K562 (cell line): Measurements from ENCODE around the gene GALE. TPM values are rescaled to one million over a fixed set of nuclear protein-coding genes. Genes with fewer than 3 reads are reported as not detected.

Experiments
- ATF2 ChIP-seq: sonication (generic); formaldehyde crosslinking; IDR thresholded peaks from 2 replicates; pipeline ENCODE4 v1.8.1; 2022; ENCODE audit warnings: missing genetic modification reagents
- CBFB ChIP-seq: sonication (generic); formaldehyde crosslinking; IDR thresholded peaks from 2 replicates; pipeline ENCODE4 v1.4.0; 2020; ENCODE audit warnings: mild to moderate bottlenecking, missing genetic modification reagents
- DACH1 ChIP-seq: fragments of 450-650 bp; IDR thresholded peaks from 2 replicates; pipeline ENCODE4 v1.6.1; 2018; ENCODE audit not compliant: partially characterized antibody
- E4F1 ChIP-seq: fragments of 250-450 bp; sonication (Bioruptor Pico); IDR thresholded peaks from 2 replicates; pipeline ENCODE4 v1.5.0; 2021; ENCODE audit warnings: mild to moderate bottlenecking, borderline replicate concordance
- GATAD2B ChIP-seq: fragments of 450-650 bp; IDR thresholded peaks from 2 replicates; pipeline ENCODE4 v1.6.1; 2017; ENCODE audit warnings: mild to moderate bottlenecking, borderline replicate concordance
- KDM2B ChIP-seq: fragments of 250-450 bp; sonication (Bioruptor Pico); IDR thresholded peaks from 2 replicates; pipeline ENCODE4 v1.8.0; 2021; ENCODE audit warnings: mild to moderate bottlenecking, moderate library complexity
- MXI1 ChIP-seq: IDR thresholded peaks from 2 replicates; pipeline ENCODE4 v1.6.1; 2011; ENCODE audit warnings: low read depth, mild to moderate bottlenecking, improper control_type of control experiment, low read length
- NFIC ChIP-seq: fragments of 450-650 bp; IDR thresholded peaks from 2 replicates; pipeline ENCODE4 v1.6.1; 2017; ENCODE audit warnings: mild to moderate bottlenecking, inconsistent platforms
- PRDM10 ChIP-seq: fragments of 450-650 bp; IDR thresholded peaks from 2 replicates; pipeline ENCODE4 v1.6.1; 2018; ENCODE audit not compliant: partially characterized antibody
- RAD21 ChIP-seq, 2 experiments: fragments of 250-450 bp in 1 of 2; fragments of 450-650 bp in 1 of 2; sonication (Bioruptor Pico) in 1 of 2; formaldehyde crosslinking in 1 of 2; IDR thresholded peaks in 1 of 2; conservative IDR thresholded peaks in 1 of 2; 2 replicates each; pipeline versions ENCODE4 v1.4.0 to v1.8.0; 2020 to 2022; ENCODE audit warnings: mild to moderate bottlenecking in 2 of 2, moderate library complexity in 1 of 2
- SAFB ChIP-seq: fragments of 200-400 bp; formaldehyde crosslinking; IDR thresholded peaks from 2 replicates; pipeline ENCODE4 v1.6.1; 2017; ENCODE audit warnings: low read depth, low read length, borderline replicate concordance
- SLC30A9 ChIP-seq: fragments of 250-450 bp; sonication (Bioruptor Pico); IDR thresholded peaks from 2 replicates; pipeline ENCODE4 v1.8.0; 2022; ENCODE audit warnings: mild to moderate bottlenecking, moderate library complexity
- SP1 ChIP-seq: sonication (generic); formaldehyde crosslinking; IDR thresholded peaks from 2 replicates; pipeline ENCODE4 v1.8.1; 2022; ENCODE audit warnings: mild to moderate bottlenecking, missing genetic modification reagents
- TARDBP ChIP-seq: fragments of 450-650 bp; IDR thresholded peaks from 2 replicates; pipeline ENCODE4 v1.6.1; 2016
- THAP7 ChIP-seq: fragments of 250-450 bp; sonication (Bioruptor Pico); IDR thresholded peaks from 2 replicates; pipeline ENCODE4 v1.5.0; 2021
- USF2 ChIP-seq: sonication (generic); formaldehyde crosslinking; IDR thresholded peaks from 2 replicates; pipeline ENCODE4 v1.5.0; 2020; ENCODE audit warnings: missing genetic modification reagents
- ZBTB8A ChIP-seq: fragments of 450-650 bp; IDR thresholded peaks from 2 replicates; pipeline ENCODE4 v1.6.1; 2018; ENCODE audit warnings: mild to moderate bottlenecking, moderate library complexity; ENCODE audit not compliant: partially characterized antibody
- ZNF740 ChIP-seq, 3 experiments: fragments of 200-800 bp in 1 of 3; sonication (Bioruptor generic) in 1 of 3; sonication (generic) in 1 of 3; formaldehyde crosslinking in 1 of 3; IDR thresholded peaks; 2 replicates each; pipeline versions ENCODE4 v1.6.1 to v1.8.0; 2016 to 2022; ENCODE audit warnings: mild to moderate bottlenecking in 2 of 3, missing compliant biosample characterization in 2 of 3, missing genetic modification characterization in 2 of 3, missing genetic modification reagents in 1 of 3
- polyA plus RNA-seq, 8 experiments: library from polyadenylated mRNA; depleted of rRNA in 4 of 8; stranded (reverse) in 5 of 8; unstranded in 3 of 8; fragments of >200 nt; fragmentation: Nextera tagmentation in 2 of 8; fragmentation: Illumina TruSeq in 1 of 8; extraction: Ambion mirVana in 2 of 8; extraction: Trizol in 1 of 8; gene quantifications; 2 replicates each; pipeline versions ENCODE4 v1.2.1 to v1.2.3, GENCODE V29; 2011 to 2014; ENCODE audit warnings: inconsistent platforms in 1 of 8, missing spikeins in 1 of 8
- total RNA-seq, 7 experiments: library from RNA; depleted of rRNA in 6 of 7; stranded (reverse); fragments of >200 nt in 6 of 7; fragmentation: Illumina TruSeq in 2 of 7; extraction: Trizol in 2 of 7; gene quantifications; 2 replicates each; pipeline versions ENCODE4 v1.2.1 to v1.2.3, GENCODE V29; 2011 to 2021; ENCODE audit warnings: low replicate concordance in 1 of 7

The GALE gene
- total and polyA plus RNA-seq, 9 of the 15 experiments (the other 6 are each of a cell fraction or from before 2014, with no cell fraction given) = 8.4 to 139 (median 88.3) TPM

GRCh38 chr1:23809751-23810171 lies 9.2 kb upstream of the GALE start (continued):
- TF ChIP-seq RAD21 (CRISPR knock-in tag; conservative IDR thresholded peaks at IDR 0.05 in 1 of 2, IDR thresholded peaks at IDR 0.05 in 1 of 2) = peak; percentile 80 to 94
- 0 out of 2 replicates have a peak, but pooled peaks have one; percentile 36 for TF ChIP-seq ZNF740 (CRISPR knock-in tag; IDR thresholded peaks at IDR 0.05)
- TF ChIP-seq ZNF740 (tag; IDR thresholded peaks at IDR 0.05) = no peak
- TF ChIP-seq SAFB = no peak
- TF ChIP-seq THAP7 (CRISPR knock-in tag) = no peak
- TF ChIP-seq CBFB (CRISPR knock-in tag) = 0 out of 2 replicates have a peak, but pooled peaks have one; percentile 37
- TF ChIP-seq E4F1 (CRISPR knock-in tag) = no peak
- TF ChIP-seq MXI1 = no peak
- peak; percentile 92 for TF ChIP-seq ATF2 (CRISPR knock-in tag)
- TF ChIP-seq PRDM10 = peak; percentile 35
- peak; percentile 46; the same call in 1 of the 2 replicates for TF ChIP-seq SP1 (CRISPR knock-in tag)
- 0 out of 2 replicates have a peak, but pooled peaks have one; percentile 71 for TF ChIP-seq TARDBP
- peak; percentile 52; the same call in 1 of the 2 replicates for TF ChIP-seq USF2
- TF ChIP-seq ZBTB8A = no peak
- TF ChIP-seq KDM2B (CRISPR knock-in tag) = no peak
- no peak for TF ChIP-seq GATAD2B
- TF ChIP-seq NFIC = 0 out of 2 replicates have a peak, but pooled peaks have one; percentile 43
- no peak for TF ChIP-seq DACH1
- no peak for TF ChIP-seq SLC30A9 (CRISPR knock-in tag)
